SK-N-MC (cell line): Measurements from ENCODE around the gene DIDO1.

Experiments used
- EZH2 ChIP-seq: fragments of 200-600 bp; sonication (generic); IDR thresholded peaks from one replicate; pipeline ENCODE4 v1.6.1; 2017; ENCODE audit warnings: antibody characterized with exemption
- POLR2AphosphoS5 ChIP-seq: IDR thresholded peaks from 2 replicates; pipeline ENCODE4 v1.6.1; 2012; ENCODE audit warnings: mild to moderate bottlenecking, low read depth, low read length, borderline replicate concordance

DNA sequence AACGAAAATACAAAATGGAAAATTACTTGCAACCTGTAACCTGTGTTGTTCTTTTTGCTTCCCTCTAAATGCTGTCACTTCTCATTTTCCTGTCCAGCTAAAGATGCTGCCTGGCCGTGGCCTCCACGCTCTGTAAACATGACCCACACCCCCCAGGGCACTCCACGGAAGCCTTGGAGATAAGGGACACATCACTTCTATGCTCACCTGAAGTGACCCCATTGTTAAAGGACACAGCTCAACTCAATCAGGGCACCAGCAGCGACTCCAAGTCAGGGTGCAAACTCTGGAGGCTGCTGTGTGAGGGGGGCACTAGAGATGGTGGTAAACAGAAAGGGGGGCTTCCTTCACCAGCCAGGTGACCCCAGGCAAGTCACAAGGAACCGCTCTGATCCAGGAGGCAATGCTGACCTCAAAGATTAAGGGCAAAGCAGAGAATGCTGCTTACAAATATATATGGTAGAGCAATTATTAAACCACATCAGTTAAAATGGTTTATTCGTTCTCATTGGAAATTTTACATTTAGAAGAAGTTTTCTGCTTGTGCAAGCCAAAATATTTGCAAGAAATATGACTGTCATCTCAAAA is 13.2 kb downstream of the DIDO1 start:
- TF ChIP-seq POLR2AphosphoS5: no peak
- no peak for TF ChIP-seq EZH2
